Activated T-cell treated with anti-CD3 and anti-CD28 coated beads for 1 hour (primary cell): ENCODE results near the gene RPS8.
"Not testable (repeated sequence)": the region's sequence is repeated elsewhere in the genome, so short reads cannot be mapped to it uniquely, and the experiment has no call there.

Source experiments
- DNase-seq: peaks from one replicate; pipeline ENCODE4 v3.0.0-alpha.2; 2020; ENCODE audit warnings: low read depth

Gene RPS8

DNA sequence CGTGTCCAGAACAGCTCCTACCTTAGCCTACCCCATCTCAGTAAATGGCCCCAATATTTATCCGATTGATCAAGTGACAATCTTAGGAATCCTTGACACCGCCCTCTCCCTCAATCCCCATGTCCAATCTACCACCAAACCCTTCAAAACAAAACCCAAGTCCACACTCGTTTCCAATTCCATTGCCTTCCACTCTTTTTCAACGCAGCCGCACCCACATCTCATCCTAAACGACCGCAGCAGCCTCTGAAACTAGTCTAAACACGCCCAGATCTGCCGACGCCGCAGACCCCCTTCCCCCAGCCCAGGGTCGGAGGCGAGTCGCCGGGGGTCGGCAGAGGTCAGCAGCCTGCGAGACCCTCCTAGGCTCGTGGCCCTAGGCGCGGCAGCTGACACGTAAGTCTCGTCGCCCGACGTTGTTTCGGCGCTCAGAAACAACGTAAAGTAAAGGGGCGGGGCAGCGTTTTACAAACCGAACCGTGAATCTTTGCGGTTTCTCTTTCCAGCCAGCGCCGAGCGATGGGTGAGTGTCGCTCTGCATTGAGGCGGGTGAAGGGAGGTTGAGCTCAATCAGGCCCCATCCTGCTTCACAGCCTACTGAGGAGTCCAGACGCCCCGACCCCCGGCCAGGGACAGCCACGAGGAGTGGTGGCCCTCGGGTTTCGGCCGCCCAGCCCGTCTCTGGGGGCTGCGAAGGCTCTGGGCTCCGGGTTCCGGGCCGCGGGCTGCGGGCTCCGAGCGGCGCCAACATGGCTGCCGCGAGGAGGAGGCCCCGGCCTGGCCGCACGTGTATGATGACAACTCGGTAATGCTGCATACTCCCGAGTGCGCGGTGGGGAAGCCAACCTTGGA lies at the start of gene RPS8:
Gene RPS8 (plus strand): TSS at position 463 of the 852 bp plus-strand sequence. CDS start 57 bp downstream, at position 520.
- peak; percentile 80 for DNase-seq

DNA sequence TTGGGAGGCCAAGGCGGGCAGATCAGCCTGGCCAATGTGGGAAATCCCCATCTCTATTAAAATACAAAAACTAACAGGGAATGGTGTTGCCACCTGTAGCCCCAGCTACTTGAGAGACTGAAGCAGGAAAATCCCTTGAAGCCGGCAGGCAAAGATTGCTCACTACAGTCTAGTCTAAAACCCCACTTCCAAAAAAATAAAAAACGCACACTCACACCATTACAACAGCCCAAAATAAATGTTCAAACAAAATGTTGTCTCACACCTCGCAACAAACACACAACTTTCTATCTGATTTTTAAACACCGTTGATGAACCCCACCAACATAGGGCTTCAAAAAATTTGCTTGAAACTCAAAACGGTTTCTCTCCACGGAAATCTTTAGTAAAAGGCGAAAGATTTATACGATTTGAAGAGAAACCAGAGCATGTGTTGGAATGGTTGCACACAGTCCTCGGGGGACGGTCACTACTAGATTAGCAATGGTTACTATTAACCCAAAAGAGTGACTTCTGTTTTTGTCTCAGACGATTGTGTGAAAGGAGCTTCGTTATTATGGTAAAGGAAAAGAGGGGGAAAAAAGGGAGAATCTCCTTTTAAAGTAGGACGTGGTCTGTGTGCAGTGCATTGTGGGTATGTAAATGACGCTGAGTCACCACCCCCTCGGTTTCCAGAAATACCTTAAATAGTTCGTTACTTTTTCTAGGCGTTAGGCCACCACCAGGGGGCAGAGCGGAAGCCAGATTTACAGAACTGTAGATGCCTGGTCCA lies 44.4 kb upstream of the RPS8 start, which contains the start of gene RNU5D-1:
Gene RNU5D-1 (minus strand): TSS at position 430 of the 772 bp plus-strand sequence.
- DNase-seq: peak; percentile 94

DNA sequence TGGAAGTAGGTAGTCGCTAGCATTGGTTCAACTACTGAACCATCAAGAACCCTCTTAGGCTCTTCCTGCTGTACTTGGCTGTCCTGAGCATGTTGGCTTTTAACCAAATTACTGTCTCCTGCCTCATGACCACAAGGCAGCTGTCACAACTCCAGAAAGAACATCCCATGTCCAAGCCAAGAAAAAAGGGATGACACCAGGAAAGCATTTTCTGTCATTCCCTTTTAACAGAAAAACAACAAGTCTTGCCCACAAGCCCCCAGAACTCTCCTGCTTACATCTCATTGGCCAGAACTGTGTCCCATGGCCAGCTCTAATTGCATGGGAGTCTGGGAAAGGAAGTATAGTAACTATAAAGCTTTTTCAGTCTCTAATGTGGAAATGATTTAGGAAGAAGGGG lies 42.0 kb upstream of the RPS8 start:
- DNase-seq: no peak

DNA sequence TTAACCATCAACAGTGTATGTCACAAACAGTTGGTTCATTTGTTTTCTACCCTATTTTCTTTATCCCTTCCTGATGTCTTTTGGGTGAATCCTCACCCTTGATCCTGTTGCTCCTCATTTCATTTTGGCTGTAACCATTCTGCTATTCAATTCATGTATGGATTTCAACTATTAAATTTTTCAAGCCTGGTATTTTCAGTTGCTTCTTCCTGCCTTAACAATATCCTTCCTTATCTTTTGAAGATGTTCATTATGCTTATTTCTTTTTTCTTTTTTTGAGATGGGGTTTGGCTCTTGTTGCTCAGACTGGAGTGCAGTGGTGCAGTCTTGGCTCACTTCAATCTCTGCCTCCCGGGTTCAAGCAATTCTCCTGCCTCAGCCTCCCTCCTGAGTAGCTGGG lies 41.6 kb upstream of the RPS8 start:
- DNase-seq: no peak

DNA sequence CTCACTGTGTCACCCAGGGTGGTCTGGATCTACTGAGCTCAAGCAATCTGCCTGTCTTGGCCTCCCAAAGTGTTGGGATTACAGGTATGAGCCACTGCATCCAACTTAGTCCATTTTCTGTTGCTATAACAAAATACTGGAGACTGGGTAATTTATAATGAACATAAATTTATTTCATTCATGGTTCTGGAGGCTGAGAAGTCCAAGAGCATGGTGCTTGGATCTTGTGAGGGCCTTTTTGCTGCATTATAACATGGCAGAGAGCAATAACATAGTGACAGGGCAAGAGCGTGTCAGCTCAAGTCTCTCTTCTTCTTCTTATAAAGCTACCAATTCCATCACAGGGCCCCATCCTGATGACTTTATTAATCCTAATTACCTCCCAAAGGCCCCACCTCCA lies 39.3 kb upstream of the RPS8 start:
- DNase-seq: no peak

DNA sequence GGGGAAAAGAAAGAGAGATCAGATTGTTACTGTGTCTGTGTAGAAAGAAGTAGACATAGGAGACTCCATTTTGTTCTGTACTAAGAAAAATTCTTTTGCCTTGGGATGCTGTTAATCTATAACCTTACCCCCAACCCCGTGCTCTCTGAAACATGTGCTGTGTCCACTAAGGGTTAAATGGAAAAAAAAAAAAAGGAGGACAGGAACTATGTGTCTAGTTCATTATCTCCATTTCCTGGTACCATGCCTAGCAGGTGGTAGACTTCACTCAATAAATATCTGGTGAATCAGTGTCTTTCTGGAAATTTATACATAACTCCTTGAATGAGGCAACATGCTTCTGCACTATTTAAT lies 36.4 kb upstream of the RPS8 start:
- not testable (repeated sequence) for DNase-seq

DNA sequence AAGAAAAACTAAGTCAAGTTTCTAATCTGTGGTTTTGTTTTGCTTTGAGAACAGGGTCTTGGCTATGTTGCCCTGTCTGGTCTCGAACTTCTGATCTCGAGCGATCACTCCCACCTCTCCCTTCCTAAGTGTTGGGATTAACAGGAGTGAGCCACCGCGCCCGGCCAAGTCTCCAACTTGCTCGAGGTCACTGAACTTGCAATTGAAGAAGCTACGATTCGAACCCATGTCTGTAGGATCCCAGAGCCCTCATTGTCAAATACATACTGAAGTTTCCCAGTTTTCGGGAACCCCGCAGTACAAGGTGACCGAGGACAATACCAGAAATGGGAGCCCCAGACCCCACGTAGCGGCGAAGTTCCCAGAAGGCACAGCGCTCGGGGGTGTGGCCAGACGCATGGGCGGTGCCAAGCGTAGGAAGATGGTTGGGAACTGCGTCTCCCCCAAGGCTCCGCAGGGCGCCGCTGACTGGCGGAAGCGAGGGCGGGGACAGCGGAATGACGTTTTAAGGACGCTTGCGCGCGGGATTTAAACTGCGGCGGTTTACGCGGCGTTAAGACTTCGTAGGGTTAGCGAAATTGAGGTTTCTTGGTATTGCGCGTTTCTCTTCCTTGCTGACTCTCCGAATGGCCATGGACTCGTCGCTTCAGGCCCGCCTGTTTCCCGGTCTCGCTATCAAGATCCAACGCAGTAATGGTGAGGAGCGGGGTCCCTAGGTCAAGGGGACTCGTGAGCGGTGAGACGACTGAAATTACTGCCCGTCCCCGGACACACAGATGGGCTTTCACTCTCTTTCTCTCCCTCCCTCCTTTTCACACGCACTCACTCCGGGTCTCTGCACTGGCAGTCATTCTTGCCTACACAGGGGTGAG lies 35.8 kb upstream of the RPS8 start, which contains the start of gene KIF2C:
Gene KIF2C (plus strand): TSS at position 531 of the 872 bp plus-strand sequence. CDS start 96 bp downstream, at position 627.
- DNase-seq: peak; percentile 94

DNA sequence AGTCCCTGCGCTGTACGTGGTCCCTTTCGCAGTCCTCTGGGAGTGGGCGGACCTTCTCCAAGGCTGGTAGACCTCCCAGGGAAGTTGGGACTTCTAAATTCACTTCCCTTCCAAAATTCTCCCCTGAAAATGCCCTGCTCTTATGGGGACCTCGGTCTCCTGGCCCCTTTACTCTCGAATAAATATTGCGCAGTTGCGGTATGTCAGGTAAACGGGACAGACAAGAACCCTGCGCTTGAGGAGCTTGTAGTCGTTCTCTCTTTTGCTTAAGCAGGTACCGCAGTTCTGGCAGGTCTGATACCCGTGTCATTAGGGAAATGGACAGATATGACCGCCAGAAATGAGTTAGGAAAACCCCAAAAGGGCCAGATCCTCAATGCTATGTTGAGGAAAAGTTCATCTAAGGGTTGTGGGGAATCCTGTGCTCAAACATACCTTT lies 35.1 kb upstream of the RPS8 start:
- no peak for DNase-seq

DNA sequence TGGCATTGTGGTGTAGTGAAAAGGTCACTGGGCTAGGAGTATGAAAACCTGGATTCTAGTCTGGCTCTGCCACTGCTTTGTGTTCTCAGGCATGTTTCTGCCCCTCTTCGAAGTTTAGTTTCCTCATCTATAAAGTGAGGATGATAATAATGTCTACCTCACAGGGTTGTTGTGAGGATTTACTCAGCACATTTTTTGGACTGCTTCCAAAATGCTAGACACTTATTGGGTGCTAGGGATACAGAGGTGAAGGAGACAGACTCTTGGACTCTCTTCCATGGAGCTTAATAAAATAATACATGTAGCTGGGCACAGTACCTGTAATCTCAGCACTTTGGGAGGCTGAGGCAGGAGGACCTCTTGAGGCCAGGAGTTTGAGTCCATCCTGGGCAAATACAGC lies 32.1 kb upstream of the RPS8 start:
- DNase-seq: no peak

DNA sequence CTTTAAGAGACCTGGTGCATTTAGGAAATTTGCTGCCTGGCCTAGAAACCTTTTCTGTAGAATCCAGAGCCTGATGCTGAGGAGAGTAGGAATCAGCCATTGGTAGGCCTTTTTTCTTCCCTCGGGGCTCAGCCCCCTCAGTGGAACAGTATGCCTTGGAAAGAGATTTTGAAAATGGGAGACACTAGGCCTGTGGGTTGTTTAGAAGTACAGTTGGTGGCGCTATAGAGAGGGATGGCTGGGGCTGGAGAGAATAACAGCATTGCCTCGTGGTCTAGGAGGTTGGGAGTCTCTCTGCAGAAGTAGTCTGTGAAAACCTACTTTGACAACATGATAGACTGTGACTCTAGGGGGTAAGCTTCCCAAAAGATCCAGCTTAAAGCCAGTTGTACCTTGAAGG lies 27.5 kb upstream of the RPS8 start:
- DNase-seq: no peak

DNA sequence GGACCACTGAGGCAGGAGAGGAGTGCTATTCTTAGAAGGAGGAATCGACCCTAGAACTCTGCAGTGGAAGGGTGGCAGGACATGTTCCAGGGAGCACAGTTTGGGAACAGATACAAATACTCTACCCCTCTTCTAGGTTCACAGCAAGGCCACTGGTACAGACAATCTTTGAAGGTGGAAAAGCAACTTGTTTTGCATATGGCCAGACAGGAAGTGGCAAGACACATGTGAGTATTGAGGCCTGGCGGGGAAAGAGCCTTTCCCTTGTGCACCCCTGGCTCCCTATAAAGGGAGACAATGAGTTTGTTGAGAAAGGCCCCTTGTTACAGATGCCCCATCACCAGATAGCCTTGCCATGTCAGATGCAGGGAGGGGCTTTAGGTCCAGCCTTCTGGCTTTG lies 17.9 kb upstream of the RPS8 start:
- no peak for DNase-seq

DNA sequence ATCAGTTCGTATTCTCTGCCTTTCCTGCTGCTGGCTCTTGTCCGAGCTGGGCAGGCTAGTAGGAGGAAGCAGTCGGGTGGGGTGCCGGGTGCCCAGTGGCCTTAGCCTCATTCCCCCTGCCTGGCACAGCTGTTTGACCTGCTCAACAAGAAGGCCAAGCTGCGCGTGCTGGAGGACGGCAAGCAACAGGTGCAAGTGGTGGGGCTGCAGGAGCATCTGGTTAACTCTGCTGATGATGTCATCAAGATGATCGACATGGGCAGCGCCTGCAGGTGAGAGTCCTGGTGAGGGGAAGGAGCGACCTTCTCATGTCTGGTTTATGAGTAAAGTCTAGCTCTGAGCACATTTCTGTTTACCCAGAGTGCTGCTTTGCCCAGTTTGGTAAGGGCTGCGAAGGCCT lies 16.3 kb upstream of the RPS8 start:
- no peak for DNase-seq

DNA sequence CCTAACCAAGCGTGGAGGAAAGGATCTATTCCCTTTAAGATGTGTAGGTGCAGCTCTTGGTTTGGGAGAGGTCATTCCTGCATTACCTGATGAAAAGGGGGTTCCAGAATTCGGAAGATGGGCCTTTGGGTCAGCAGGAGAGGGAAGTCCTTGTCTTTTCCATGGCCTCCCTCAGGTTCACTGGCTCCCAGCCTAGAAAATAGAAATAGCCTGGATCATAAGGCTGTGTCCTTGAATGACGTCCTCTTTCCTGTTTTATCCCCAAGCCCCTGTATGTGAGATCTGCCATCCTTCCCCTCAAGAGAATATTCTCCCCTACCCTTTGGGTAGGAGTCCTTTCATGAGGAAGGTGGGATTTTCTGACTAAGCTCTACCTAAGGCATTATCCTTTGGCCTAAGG lies 14.5 kb upstream of the RPS8 start:
- no peak for DNase-seq

DNA sequence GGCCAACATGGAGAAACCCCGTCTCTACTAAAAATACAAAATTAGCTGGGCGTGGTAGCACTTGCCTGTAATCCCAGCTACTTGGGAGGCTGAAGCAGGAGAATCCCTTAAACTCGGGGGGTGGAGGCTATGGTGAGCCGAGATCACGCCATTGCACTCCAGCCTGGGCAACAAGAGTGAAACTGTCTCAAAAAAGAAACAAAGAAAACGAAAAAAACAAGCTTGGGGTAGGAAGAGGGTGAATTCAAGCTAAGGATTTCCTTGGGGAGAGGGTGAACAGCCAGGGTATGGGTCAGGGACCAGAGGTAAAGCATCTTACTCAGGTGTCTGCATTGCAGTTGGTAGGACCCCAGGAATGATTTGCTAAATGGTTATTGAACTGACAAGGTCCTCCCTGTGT lies 8.9 kb upstream of the RPS8 start:
- not testable (repeated sequence) for DNase-seq

DNA sequence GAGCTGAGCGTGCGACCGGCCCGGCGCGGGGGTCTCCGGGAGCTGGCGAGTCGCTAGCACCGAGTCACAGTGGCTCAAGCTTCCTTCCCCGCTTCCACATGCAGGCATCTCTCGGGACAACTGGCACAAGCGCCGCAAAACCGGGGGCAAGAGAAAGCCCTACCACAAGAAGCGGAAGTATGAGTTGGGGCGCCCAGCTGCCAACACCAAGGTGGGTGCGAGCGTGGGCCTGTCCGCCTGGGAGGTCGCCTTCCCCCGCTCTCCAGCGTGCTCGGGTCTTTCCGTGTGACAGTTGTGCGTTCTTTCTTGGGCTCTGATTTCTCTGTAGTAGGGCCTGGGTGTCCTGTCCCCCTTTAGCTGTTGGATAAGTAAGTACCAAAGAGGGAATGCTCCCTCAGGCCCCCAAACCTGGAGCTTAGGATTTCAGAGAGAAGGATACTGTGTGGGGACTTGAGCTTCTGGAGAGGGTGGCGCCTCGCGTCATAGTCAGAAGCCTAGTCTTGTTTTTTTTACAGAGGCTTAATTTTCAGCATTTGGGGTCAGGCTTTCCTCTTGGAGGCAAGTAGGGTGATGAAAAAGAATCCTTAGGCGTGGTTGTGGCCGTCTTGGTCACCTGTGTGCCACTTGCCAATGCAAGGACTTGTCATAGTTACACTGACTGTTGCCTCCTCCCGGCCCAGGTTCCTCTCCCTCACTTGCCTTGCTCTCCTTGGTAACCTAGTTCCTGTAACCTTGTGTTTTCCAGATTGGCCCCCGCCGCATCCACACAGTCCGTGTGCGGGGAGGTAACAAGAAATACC lies 790 bp downstream of the RPS8 start:
- DNase-seq: peak; percentile 30

DNA sequence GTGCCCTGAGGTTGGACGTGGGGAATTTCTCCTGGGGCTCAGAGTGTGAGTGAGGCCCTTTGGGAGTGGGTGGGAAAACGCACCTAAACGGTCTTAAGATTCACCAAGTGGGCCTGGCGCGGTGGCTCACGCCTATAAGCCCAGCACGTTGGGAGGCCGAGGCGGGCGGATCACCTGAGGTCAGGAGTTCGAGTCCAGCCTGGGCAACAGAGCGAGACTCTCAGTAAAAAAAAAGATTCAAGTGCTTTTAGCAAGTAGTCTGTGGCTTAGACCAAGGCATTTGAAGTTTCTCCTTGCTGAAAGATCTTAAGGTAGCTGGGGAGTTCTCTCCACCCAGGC lies 1.4 kb downstream of the RPS8 start:
- DNase-seq: no peak

DNA sequence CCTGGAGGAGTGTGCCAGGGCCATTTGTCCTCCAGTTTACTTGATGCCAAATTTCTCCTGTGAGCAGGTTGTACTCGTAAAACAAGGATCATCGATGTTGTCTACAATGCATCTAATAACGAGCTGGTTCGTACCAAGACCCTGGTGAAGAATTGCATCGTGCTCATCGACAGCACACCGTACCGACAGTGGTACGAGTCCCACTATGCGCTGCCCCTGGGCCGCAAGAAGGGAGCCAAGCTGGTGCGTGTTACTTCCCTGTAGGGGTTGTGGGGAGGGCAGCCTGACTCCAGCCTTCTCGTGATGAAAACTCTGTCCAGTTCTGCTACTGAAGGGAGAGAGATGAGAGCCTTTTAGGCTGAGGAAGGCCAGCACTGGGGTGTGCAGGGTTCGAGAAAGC lies 2.2 kb downstream of the RPS8 start:
- no peak for DNase-seq

DNA sequence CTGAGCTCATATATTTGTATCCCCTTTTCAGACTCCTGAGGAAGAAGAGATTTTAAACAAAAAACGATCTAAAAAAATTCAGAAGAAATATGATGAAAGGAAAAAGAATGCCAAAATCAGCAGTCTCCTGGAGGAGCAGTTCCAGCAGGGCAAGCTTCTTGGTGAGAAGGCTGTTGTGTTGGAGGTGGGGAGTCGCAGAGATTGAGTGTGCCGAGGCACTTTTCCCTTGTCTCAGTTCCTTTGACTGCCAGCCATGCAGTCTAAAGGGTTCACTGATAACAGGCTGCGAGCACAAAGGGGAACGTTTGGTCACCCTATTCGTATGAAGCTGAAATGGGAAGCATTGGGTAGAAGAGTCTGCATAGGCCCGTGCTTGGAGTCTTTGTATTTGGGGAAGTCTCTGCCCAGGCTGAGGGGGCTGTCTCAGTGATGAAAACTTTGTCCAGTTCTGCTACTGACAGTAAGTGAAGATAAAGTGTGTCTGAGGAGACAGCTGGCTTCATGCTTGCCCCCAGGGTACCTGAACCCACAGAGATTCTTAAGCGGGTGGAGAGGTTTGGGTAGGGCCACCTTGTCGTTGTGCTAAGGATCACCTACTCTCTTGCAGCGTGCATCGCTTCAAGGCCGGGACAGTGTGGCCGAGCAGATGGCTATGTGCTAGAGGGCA lies 2.8 kb downstream of the RPS8 start:
- DNase-seq: no peak

DNA sequence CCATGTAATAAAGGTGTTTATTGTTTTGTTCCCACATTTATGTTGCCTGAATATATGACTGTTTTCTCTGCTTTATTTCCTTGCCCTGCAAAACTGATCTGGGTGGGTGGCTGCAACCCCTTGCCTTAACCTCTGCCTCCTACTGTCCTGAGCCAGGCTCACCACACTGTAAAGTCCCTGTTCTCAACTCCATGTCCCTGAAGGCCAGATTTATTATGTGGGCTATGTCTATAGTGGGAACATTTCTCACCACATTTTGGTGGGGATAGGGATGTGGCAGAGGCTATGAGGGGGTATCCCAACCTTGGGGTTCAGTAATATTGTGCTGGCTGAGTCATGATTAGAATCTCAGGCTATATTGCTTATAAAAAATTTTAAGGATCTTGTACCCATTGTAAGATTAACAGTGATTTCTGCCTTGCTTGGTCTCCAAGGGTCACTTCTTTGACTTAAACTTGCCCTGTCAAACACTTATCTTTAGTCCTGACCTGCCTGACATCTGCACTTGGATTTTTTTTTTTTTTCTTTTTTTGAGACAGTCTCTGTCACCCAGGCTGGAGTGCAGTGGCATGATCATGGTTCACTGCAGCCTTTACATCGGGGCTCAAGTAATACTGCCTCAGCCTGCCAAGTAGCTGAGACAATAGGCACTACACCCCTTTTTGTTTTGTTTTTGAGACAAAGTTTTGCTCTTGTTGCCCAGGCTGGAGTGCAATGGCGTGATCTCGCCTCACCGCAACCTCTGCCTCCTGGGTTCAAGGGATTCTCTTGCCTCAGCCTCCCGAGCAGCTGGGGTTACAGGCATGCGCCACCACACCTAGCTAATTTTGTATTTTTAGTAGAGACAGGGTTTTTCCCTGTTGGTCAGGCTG lies 3.6 kb downstream of the RPS8 start:
- DNase-seq: no peak

DNA sequence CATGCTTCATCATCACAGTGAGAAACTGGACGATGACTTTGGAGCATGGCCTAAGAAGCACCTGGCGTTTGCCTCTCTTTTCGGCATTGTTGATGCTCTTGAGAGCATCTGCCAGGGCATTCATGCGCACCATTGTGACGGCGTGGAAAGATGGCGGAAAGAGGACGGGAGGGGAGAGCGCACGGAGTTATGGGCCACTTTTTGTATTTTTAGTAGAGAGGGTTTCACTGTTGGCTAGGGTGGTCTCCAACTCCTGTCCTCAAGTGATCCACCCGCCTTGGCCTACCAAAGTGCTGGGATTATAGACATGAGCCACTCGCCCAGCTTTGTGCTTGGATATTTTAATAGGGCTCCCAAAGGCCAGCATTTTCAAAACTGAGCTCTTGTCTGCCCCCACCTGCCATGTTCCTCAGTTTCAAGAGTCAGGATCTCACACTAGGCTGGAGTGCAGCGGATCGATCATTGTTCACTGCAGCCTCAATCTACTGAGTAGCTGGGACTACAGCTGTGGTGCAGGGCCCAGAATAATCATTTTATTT lies 5.3 kb downstream of the RPS8 start:
- DNase-seq: no peak
